ENCODE measurements around the gene TTK.

TTK gene
- total RNA-seq, result 2.4 reads per million, percentile 7 among the genes with 10 or more reads in this experiment

GRCh38 chr6:80004173-80005072 lies at the start of gene TTK:
Gene TTK, plus strand, starts transcription at chr6:80004649. Its CDS starts 1,195 bp downstream, at chr6:80005844.
- peak; percentile 86 for DNase-seq

DNA sequence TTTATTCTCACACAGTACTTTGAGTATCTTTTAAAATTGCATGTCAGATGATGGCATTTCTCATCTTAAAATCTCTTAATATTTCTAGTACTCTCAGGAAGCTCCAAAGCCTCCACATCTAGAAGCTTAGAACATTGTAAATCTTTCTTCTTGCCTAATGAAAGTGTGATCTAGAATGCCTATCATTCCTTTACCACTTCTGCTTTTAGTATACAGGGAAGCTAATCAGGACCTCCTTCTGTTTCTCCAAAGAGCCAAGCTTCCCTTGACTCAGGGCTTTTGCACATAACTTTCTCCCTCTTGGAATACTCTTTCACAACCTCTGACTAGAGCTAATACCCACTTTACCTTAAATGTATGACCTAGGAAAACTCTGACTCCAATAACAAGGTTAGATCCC lies 49.6 kb upstream of the TTK start:
- no peak for DNase-seq

DNA sequence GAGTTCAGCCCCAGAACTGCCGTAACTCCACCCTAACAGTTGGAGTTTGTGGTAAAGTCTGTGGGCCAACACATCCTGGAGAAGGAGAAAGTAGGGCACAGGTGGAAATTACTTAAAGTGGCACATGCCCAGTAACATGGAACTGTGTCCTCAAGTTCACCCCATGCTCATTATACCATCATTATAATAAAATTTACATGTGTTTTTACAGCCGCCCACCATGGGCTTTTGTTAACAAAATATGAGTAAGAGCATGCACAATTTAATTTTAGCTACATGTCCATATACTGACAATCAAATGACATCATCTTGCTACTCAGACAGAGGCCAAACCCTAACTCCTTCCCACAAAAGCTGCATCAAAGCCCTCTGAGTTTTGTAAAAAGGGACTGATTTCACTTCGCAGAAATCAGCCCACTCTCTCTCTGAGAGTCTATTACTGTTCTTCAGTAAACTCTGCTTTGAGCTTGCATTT lies 39.8 kb upstream of the TTK start:
- no peak for DNase-seq

DNA sequence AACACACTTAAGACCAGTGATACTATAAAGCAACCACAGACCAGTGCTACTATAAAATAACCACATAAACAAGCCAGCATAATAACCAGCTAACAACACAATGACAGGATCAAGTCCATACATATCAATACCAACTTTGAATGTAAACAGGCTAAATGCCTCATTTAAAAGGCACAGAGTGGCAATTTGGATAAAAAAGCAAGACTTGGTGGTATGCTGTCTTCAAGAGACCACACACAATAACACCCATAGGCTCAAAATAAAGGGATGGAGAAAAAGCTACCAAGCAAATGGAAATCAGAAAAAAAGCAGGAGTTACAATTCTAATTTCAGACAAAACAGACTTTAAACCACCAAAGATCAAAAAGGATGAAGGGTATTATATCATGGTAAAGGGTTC lies 37.3 kb upstream of the TTK start:
- no peak for DNase-seq

- no peak for DNase-seq
These were observed 34.7 kb upstream of the TTK start for GRCh38 chr6:79969784-79970183.

- no peak for DNase-seq
These were observed 33.3 kb upstream of the TTK start for GRCh38 chr6:79971193-79971592.

DNA sequence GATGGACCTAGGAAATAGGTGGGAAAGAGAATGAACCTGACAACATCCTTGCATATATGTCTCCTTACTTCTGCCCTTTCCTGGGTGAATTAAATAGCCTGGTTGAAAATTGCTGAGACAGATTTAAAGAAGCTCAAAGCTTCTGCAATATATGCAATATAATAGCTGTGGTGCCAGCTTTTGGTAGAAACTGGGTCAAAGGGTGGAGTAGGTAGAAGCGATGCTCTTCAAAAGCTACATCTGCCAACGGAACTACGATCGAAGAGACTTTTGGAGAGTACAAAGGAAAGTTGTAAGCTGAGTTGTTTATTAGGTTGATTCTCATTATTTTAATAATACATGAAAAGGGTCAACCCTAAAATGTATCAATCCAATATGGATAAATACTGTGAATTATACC lies 22.8 kb upstream of the TTK start:
- no peak for DNase-seq

DNA sequence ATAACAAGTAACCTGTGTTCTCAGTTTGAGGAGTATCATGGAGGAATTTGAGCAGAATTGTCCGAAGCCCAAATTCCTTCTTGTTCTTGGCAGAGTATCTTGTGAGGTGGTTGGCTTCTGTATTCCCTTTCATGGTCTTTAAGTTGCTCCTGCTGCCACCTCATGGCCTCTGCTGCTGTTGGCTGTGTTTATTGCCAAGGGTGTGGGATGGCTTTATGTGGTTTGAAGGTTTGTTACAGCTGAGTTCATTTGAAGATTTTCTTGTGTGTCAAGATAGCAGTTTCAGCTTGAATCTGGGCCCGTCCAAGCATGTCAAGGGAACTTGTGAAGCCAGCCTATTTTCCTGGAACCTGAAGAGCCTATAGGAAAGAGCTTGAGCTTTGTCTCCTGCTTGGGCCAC lies 20.2 kb upstream of the TTK start:
- no peak for DNase-seq

- no peak for DNase-seq
These were observed 19.3 kb upstream of the TTK start for GRCh38 chr6:79985128-79985527.

GRCh38 chr6:79989641-79990040 lies 14.8 kb upstream of the TTK start:
- DNase-seq, result no peak

DNA sequence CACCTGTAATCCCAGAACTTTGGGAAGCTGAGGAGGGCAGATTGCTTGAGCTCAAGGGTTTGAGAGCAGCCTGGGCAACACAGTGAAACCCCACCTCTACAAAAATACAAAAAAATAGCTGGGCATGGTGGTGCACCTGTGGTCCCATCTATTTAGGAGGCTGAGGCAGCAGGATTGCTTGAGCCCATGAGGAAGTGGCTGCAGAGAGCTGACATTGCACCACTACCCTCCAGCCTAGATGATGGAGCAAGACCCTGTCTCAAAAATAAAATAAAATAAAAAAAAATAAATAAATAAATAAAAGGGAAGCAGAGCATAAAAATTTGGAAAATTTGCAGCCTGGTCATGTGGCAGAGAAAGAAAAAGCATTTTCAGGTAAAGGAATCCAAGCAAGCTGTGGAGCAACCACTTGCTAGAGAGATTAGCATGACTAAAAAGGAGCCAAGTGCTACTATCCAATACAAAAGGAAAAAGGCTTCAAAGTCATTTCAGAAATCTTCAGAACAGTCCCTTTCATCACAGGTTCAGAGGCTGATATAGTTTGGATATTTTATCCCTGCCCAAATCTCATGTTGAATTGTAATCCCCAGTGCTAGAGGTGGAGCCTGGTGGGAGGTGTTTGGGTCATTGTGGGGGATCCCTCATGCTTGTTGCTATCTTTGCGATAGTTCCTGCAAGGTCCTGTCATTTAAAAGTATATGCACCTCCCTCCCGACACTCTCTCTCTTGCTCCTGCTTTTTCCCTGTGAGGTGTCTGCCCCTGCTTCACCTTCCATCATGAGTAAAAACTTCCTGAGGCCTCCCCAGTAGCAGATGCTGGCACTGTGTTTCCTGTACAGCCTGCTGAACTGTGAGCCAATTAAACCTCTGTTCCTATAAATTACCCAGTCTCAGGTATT lies 11.2 kb upstream of the TTK start:
- DNase-seq, result no peak

- no peak for DNase-seq
These were observed 10.5 kb upstream of the TTK start for GRCh38 chr6:79993911-79994309.

DNA sequence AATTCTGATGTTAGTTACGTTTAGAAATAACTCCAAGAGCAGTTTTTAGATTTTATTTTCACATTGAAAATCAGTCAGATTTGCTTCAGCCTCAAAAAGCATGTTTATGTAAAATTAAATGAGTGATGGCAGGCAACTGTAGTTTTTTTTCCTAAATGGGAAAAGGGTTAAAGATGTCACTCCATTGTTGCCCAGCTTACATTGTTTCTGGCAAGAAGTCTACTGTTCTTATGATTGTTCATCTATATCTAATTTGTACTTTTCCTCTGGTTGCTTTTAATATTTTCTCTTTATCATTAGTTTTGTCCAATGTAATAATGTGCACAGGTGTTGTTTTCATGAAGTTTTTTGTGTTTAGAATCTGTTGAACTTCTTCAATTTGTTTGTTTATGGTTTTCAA lies 6.7 kb upstream of the TTK start:
- no peak for DNase-seq

DNA sequence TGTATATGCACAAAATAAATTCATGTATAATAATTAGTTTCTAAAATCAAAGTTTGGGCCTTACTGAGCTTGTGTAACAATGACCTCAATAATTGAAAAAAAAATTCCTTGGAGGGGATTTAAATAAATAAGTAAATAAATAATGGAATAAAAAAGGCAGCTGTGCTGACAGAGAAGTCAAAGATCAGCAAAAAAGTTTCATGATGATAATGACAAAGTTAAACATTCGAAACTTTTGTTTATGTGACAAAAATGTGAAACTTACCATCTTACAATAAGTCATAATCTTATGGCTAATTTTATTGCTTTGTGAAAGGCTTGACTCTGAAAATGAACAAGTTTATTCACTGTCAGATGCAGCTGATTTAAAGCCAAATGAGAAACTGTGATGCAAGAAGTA lies 3.1 kb upstream of the TTK start:
- no peak for DNase-seq

- DNase-seq, result peak; percentile 19
These were observed 650 bp upstream of the TTK start for GRCh38 chr6:80003826-80004172.

GRCh38 chr6:80005406-80005805 lies 957 bp downstream of the TTK start:
- no peak for DNase-seq

- DNase-seq, result no peak
These were observed 2.1 kb downstream of the TTK start for GRCh38 chr6:80006541-80006940.

DNA sequence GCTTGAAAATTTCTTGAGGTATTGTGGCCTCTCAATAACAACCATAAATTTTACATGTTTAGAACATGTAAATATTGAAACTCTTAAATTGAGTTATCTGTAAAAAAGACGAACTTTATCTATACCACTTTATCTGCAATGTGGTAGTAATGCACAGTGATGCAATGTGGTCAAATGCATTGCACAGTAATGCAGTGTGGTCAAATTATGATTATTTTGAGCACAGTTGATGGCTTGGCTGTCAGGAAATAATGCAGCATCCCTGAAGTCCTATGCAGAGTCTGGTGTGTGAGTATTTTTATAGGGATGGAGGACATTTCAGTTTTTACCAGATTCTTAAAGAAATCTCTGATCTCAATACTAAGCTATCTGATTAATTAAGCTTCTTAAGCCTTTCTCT lies 5.1 kb downstream of the TTK start:
- DNase-seq, result no peak

DNA sequence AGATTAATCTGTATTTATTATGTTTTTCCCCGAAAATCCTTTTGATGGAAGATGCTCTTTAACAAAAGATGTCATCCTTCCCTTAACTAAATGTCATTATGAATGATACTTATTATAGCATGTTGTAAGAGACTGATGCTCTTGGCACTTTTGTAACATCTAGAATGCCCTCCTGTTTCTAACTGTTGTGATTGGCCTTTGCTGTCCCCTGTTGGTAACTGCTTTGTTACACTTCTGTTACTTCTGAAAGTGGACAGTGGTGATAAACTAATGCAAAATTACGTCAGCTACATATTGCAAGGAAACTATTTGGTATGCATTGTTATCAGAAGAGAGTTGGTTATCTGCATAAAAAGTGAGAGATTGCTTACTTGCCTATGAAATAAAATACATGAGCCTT lies 5.8 kb downstream of the TTK start:
- no peak for DNase-seq

GRCh38 chr6:80015839-80016435 lies 11.5 kb downstream of the TTK start:
- no peak for DNase-seq

GRCh38 chr6:80020381-80021120 lies 16.1 kb downstream of the TTK start:
- DNase-seq, result no peak

DNA sequence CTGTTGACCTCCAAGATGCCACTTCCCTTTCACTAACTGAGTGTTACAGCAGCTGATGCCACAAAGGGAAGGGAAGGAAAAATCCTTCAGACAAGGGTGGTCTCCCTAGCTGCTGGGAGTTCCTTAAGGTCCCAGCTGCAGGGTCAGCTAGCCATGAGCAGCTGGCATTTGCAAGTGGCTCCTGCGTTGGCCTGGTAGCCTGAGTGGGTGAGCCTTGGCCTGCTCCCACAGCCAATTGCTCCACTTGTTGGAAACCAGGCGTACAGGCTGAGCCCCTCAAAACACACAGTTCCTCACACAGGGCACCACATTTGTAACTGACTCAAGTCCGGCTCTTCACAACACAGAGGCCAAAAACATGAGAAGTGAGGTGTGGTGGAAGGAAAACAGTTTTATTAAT lies 16.7 kb downstream of the TTK start:
- DNase-seq, result no peak

DNA sequence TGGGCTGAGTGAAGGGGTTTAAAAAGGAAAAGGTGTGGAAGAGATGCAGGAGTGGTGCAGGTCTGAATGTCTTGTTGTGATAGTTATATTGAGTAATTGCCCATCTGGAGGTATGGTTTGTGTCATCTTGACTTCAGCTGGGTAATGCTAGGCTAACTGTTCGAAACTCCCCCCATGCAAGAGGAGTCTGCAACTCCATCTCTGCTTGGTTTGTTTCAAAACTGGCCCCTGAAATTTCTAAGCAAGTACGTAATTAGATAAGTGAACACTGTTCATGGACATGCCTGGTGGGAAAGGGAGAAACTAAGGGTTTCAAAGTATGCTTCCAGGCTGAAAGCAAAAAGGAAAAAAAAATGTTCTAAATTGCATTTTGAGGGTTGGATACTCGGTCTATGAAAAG lies 17.1 kb downstream of the TTK start:
- no peak for DNase-seq

Measured in effector CD4-positive, alpha-beta T cell (primary cell).